Panc1 (cell line): ENCODE results near the gene ID1. TPM values are rescaled to one million over a fixed set of nuclear protein-coding genes. Genes with fewer than 3 reads are reported as not detected.

ENCODE experiments used
- ATAC-seq: fragments of 200-7000 bp; cut with Tn5 transposase; 2 replicates; pipeline ENCODE4 v1.9.1; 2020; ENCODE audit warnings: mild to moderate bottlenecking, moderate library complexity
- BruUV-seq: library from RNA; stranded (reverse); fragments of 400-500 nt; replicated peaks from 2 replicates; lab custom pipeline; 2021; lab: Mats Ljungman, UMichigan
- CTCF ChIA-PET: fragments of 300-600 bp; sonication (Branson Sonifier 250); formaldehyde crosslinking; loops from one replicate; lab custom pipeline; 2022; ENCODE audit warnings: antibody characterized with exemption; lab: Charles Lee
- POLR2A ChIA-PET: fragments of 300-600 bp; sonication (Branson Sonifier 250); formaldehyde crosslinking; loops from one replicate; lab custom pipeline; 2022; ENCODE audit warnings: antibody characterized with exemption; lab: Charles Lee
- DNase-seq: peaks from one replicate; pipeline ENCODE4 v3.0.0-alpha.2; 2010; ENCODE audit warnings: low read depth, low spot score
- H3K27ac ChIP-seq: 2 replicates; pipeline ENCODE4 v1.5.1; 2011; ENCODE audit warnings: mild to moderate bottlenecking, low read length, inconsistent platforms
- H3K27me3 ChIP-seq: fragments of 200-500 bp; sonication (Bioruptor generic); 2 replicates; pipeline ENCODE4 v1.6.0; 2014; ENCODE audit warnings: low read length, inconsistent platforms; ENCODE audit not compliant: control insufficient read depth, insufficient read depth
- H3K36me3 ChIP-seq: fragments of 200-500 bp; sonication (Bioruptor generic); 2 replicates; pipeline ENCODE4 v1.5.1; 2014; ENCODE audit warnings: inconsistent platforms, mild to moderate bottlenecking, low read length, moderate library complexity; ENCODE audit not compliant: control insufficient read depth, insufficient read depth
- H3K4me1 ChIP-seq: 2 replicates; pipeline ENCODE4 v1.5.1; 2011; ENCODE audit warnings: inconsistent platforms, mild to moderate bottlenecking, low read length, moderate library complexity; ENCODE audit not compliant: control insufficient read depth, insufficient read depth
- H3K4me3 ChIP-seq, 2 experiments: 2 replicates each; pipeline ENCODE4 v1.5.1; 2011 to 2012; ENCODE audit warnings: low read depth in 2 of 2, low read length in 2 of 2, mild to moderate bottlenecking in 2 of 2, inconsistent platforms in 1 of 2, moderate library complexity in 1 of 2
- H3K9me3 ChIP-seq: fragments of 200-500 bp; sonication (Bioruptor generic); 2 replicates; pipeline ENCODE4 v1.5.1; 2014; ENCODE audit warnings: low read depth, mild to moderate bottlenecking, inconsistent platforms, low read length, moderate library complexity; ENCODE audit not compliant: control insufficient read depth, insufficient read depth
- POLR2AphosphoS5 ChIP-seq: IDR thresholded peaks from 2 replicates; pipeline ENCODE4 v1.6.1; 2012; ENCODE audit warnings: mild to moderate bottlenecking, low read depth, low read length, moderate library complexity
- SIN3A ChIP-seq: IDR thresholded peaks from 2 replicates; pipeline ENCODE4 v1.6.1; 2012; ENCODE audit warnings: low read depth, mild to moderate bottlenecking, low read length, moderate library complexity, borderline replicate concordance; ENCODE audit not compliant: insufficient read depth
- TCF7L2 ChIP-seq: IDR thresholded peaks from 2 replicates; pipeline ENCODE4 v1.6.1; 2011; ENCODE audit warnings: mild to moderate bottlenecking, low read depth, low read length, inconsistent platforms
- in situ Hi-C: cut with HindIII; loops from 2 replicates; pipeline ENCODE4 v1.10.0; 2016; ENCODE audit warnings: low sequenced_read_pairs, low pct_unique_long_range_greater_than_20kb
- intact Hi-C: fragments of 100-400 bp; cut with micrococcal nuclease; formaldehyde crosslinking; loops from one replicate; pipeline ENCODE4 v1.10.0; 2022; ENCODE audit not compliant: unreplicated experiment
- total RNA-seq: library from RNA; stranded (reverse); gene quantifications from one replicate; pipeline ENCODE4 v1.2.1, GENCODE V29; 2021; ENCODE audit not compliant: unreplicated experiment
- TF ChIP-seq, protein P1 (sequence below): fragments of 450-650 bp; IDR thresholded peaks from 2 replicates; pipeline ENCODE4 v1.5.1; 2017; ENCODE audit warnings: mild to moderate bottlenecking
- TF ChIP-seq, protein P2 (sequence below), 2 experiments: IDR thresholded peaks; 2 replicates each; pipeline ENCODE4 v1.6.1; 2011 to 2012; ENCODE audit warnings: low read depth in 2 of 2, control low read depth in 1 of 2, low read length in 1 of 2, mild to moderate bottlenecking in 1 of 2, moderate library complexity in 1 of 2; ENCODE audit not compliant: insufficient read depth in 1 of 2

The ID1 gene
- total RNA-seq, 1 experiment from 2014 or later, result 152 TPM

- ChIA-PET CTCF (interaction anchor here (0.7 to 10.8 kb wide), 7 partner anchors 9 to 157 kb away, joined by 3 to 298 read pairs (median 6); a partner anchor contains a TSS), POLR2A (interaction anchor here (0.6 to 2.2 kb wide), 3 partner anchors 43 to 590 kb away, joined by 3 to 7 read pairs (median 4); no protein-coding TSS in a partner anchor)
- peaks cover 6% of the 10 kb centered on the region; the same call in 1 of the 2 replicates for H3K36me3 ChIP-seq
- no peaks in the 10 kb centered on the region for H3K9me3 ChIP-seq
- intact Hi-C loops (no loop called here), in situ Hi-C loops (loop anchor here (10.0 kb wide), 1 partner anchor 58 kb away; no protein-coding TSS in a partner anchor)
- H3K4me1 ChIP-seq, result peaks cover 71% of the 10 kb centered on the region
- TF ChIP-seq POLR2AphosphoS5, result no peak; the same call in 1 of the 2 replicates
- TF ChIP-seq, protein P1, sequence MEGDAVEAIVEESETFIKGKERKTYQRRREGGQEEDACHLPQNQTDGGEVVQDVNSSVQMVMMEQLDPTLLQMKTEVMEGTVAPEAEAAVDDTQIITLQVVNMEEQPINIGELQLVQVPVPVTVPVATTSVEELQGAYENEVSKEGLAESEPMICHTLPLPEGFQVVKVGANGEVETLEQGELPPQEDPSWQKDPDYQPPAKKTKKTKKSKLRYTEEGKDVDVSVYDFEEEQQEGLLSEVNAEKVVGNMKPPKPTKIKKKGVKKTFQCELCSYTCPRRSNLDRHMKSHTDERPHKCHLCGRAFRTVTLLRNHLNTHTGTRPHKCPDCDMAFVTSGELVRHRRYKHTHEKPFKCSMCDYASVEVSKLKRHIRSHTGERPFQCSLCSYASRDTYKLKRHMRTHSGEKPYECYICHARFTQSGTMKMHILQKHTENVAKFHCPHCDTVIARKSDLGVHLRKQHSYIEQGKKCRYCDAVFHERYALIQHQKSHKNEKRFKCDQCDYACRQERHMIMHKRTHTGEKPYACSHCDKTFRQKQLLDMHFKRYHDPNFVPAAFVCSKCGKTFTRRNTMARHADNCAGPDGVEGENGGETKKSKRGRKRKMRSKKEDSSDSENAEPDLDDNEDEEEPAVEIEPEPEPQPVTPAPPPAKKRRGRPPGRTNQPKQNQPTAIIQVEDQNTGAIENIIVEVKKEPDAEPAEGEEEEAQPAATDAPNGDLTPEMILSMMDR, result no peak
- TF ChIP-seq SIN3A, result no peak
- no peak for TF ChIP-seq TCF7L2
- TF ChIP-seq, protein P2, sequence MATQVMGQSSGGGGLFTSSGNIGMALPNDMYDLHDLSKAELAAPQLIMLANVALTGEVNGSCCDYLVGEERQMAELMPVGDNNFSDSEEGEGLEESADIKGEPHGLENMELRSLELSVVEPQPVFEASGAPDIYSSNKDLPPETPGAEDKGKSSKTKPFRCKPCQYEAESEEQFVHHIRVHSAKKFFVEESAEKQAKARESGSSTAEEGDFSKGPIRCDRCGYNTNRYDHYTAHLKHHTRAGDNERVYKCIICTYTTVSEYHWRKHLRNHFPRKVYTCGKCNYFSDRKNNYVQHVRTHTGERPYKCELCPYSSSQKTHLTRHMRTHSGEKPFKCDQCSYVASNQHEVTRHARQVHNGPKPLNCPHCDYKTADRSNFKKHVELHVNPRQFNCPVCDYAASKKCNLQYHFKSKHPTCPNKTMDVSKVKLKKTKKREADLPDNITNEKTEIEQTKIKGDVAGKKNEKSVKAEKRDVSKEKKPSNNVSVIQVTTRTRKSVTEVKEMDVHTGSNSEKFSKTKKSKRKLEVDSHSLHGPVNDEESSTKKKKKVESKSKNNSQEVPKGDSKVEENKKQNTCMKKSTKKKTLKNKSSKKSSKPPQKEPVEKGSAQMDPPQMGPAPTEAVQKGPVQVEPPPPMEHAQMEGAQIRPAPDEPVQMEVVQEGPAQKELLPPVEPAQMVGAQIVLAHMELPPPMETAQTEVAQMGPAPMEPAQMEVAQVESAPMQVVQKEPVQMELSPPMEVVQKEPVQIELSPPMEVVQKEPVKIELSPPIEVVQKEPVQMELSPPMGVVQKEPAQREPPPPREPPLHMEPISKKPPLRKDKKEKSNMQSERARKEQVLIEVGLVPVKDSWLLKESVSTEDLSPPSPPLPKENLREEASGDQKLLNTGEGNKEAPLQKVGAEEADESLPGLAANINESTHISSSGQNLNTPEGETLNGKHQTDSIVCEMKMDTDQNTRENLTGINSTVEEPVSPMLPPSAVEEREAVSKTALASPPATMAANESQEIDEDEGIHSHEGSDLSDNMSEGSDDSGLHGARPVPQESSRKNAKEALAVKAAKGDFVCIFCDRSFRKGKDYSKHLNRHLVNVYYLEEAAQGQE (IDR thresholded peaks at IDR 0.05; ENCODE audit: insufficient read depth in 1 of 2, low read depth in 2 of 2, low read length in 1 of 2), result no peak
- no peak for DNase-seq
- no TSS peak for BruUV-seq
- H3K4me3 ChIP-seq, result no peak overlapping the region
- peak overlapping the region; percentile 88 for H3K27ac ChIP-seq
- no peaks in the 10 kb centered on the region for H3K27me3 ChIP-seq
- ATAC-seq, result no peak
Observed at GRCh38 chr20:31566658-31567379, 38.3 kb upstream of the ID1 start.

GRCh38 chr20:31567380-31567720 lies 37.7 kb upstream of the ID1 start:
- ChIA-PET POLR2A (interaction anchor here (0.6 to 2.2 kb wide), 3 partner anchors 43 to 589 kb away, joined by 3 to 7 read pairs (median 4); no protein-coding TSS in a partner anchor), CTCF (interaction anchor here (0.7 to 10.8 kb wide), 8 partner anchors 8 to 156 kb away, joined by 3 to 298 read pairs (median 6); a partner anchor contains a TSS)
- peaks cover 71% of the 10 kb centered on the region for H3K4me1 ChIP-seq
- no peak for DNase-seq
- ATAC-seq, result no peak
- in situ Hi-C loops, result loop anchor here (10.0 kb wide), 1 partner anchor 57 kb away; no protein-coding TSS in a partner anchor
- intact Hi-C loops, result no loop called here
- no TSS peak for BruUV-seq
- no peaks in the 10 kb centered on the region for H3K9me3 ChIP-seq
- peak overlapping the region; percentile 88 for H3K27ac ChIP-seq
- H3K4me3 ChIP-seq, result no peak overlapping the region
- H3K27me3 ChIP-seq, result no peaks in the 10 kb centered on the region
- peaks cover 6% of the 10 kb centered on the region; the same call in 1 of the 2 replicates for H3K36me3 ChIP-seq
- TF ChIP-seq SIN3A (no peak), POLR2AphosphoS5 (no peak)
- TF ChIP-seq, protein P2 (IDR thresholded peaks at IDR 0.05; ENCODE audit: insufficient read depth in 1 of 2, low read depth in 2 of 2, low read length in 1 of 2), result no peak
- TF ChIP-seq, protein P1, result peak; percentile 47
